ENCODE measurements around the gene TPH2. TPM values are rescaled to one million over a fixed set of nuclear protein-coding genes. Genes with fewer than 3 reads are reported as not detected.

TPH2 gene
- total and polyA plus RNA-seq, 2 of the 13 experiments (the other 11 are each of a cell fraction or from before 2014, with no cell fraction given): not detected

DNA sequence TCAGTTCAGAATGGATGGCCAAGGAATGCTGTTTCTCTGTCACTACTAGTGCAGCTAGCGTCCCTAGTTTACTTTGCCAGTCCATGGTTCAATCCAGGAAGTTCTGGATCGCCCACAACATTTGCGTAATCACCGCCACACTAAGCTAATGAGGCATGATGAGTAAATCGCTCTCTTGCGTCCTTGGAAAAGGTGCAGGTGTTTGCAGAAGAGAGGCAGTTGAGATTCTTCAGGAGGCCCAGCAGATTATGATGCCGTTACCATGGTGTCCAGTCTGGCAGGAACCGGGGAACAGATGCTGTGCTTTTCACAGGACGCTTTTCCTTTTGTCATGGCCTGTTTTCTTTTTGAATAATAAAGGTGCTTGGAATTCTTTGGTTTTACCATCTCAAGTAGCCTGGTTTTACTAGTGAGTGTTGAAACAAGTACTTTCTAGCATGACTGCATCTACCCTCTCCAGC, 9.0 kb downstream of the TPH2 start (continued):
- TF ChIP-seq, protein P1, sequence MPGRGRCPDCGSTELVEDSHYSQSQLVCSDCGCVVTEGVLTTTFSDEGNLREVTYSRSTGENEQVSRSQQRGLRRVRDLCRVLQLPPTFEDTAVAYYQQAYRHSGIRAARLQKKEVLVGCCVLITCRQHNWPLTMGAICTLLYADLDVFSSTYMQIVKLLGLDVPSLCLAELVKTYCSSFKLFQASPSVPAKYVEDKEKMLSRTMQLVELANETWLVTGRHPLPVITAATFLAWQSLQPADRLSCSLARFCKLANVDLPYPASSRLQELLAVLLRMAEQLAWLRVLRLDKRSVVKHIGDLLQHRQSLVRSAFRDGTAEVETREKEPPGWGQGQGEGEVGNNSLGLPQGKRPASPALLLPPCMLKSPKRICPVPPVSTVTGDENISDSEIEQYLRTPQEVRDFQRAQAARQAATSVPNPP (CRISPR knock-in tag; IDR thresholded peaks at IDR 0.05): peak; percentile 63; the same call in 1 of the 2 replicates
- TF ChIP-seq ZMYM4 (CRISPR knock-in tag; IDR thresholded peaks at IDR 0.05) (peak; percentile 78), ZNF589 (CRISPR knock-in tag; conservative IDR thresholded peaks at IDR 0.05) (no peak), ZNF24 (IDR thresholded peaks at IDR 0.05) (no peak), AGO2 (optimal IDR thresholded peaks at IDR 0.05; ENCODE audit: low read depth, low read length) (no peak), SATB2 (CRISPR knock-in tag; IDR thresholded peaks at IDR 0.05) (no peak), ZFP1 (CRISPR knock-in tag; IDR thresholded peaks at IDR 0.05) (no peak), ZNF225 (CRISPR knock-in tag; IDR thresholded peaks at IDR 0.05) (no peak), FOXP1 (IDR thresholded peaks at IDR 0.05) (peak; percentile 79), FOXP1 (CRISPR knock-in tag; IDR thresholded peaks at IDR 0.05) (peak; percentile 94), ZNF431 (CRISPR knock-in tag; IDR thresholded peaks at IDR 0.05; ENCODE audit: borderline replicate concordance, low read depth) (peak; percentile 71; the same call in 1 of the 2 replicates), CENPT (CRISPR knock-in tag; IDR thresholded peaks at IDR 0.05; ENCODE audit: low read depth) (no peak), RFX3 (CRISPR knock-in tag; IDR thresholded peaks at IDR 0.05) (peak; percentile 58; the same call in 1 of the 2 replicates), TOPORS (CRISPR knock-in tag; IDR thresholded peaks at IDR 0.05) (no peak), HNRNPLL (IDR thresholded peaks at IDR 0.05; ENCODE audit: low read depth, low read length, poor library complexity, severe bottlenecking) (peak; percentile 53), NFATC3 (CRISPR knock-in tag; IDR thresholded peaks at IDR 0.05) (no peak), ELF1 (CRISPR knock-in tag; IDR thresholded peaks at IDR 0.05) (peak; percentile 89), ZNF614 (CRISPR knock-in tag; IDR thresholded peaks at IDR 0.05; ENCODE audit: borderline replicate concordance) (peak; percentile 90; the same call in 1 of the 2 replicates), ZNF160 (CRISPR knock-in tag; IDR thresholded peaks at IDR 0.05) (no peak), GTF2F1 (IDR thresholded peaks at IDR 0.05; ENCODE audit: low read length) (no peak), ZNF75D (CRISPR knock-in tag; IDR thresholded peaks at IDR 0.05; ENCODE audit: borderline replicate concordance) (no peak), ZNF12 (CRISPR knock-in tag; IDR thresholded peaks at IDR 0.05) (no peak), HNRNPUL1 (IDR thresholded peaks at IDR 0.05; ENCODE audit: low read depth, low read length) (no peak), PHF8 (CRISPR knock-in tag; IDR thresholded peaks at IDR 0.05) (no peak)
- TF ChIP-seq, protein P2, sequence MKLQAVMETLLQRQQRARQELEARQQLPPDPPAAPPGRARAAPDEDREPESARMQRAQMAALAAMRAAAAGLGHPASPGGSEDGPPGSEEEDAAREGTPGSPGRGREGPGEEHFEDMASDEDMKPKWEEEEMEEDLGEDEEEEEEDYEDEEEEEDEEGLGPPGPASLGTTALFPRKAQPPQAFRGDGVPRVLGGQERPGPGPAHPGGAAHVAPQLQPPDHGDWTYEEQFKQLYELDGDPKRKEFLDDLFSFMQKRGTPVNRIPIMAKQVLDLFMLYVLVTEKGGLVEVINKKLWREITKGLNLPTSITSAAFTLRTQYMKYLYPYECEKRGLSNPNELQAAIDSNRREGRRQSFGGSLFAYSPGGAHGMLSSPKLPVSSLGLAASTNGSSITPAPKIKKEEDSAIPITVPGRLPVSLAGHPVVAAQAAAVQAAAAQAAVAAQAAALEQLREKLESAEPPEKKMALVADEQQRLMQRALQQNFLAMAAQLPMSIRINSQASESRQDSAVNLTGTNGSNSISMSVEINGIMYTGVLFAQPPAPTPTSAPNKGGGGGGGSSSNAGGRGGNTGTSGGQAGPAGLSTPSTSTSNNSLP (IDR thresholded peaks at IDR 0.05; ENCODE audit: low read depth, low read length): peak; percentile 85
- TF ChIP-seq, protein P3, sequence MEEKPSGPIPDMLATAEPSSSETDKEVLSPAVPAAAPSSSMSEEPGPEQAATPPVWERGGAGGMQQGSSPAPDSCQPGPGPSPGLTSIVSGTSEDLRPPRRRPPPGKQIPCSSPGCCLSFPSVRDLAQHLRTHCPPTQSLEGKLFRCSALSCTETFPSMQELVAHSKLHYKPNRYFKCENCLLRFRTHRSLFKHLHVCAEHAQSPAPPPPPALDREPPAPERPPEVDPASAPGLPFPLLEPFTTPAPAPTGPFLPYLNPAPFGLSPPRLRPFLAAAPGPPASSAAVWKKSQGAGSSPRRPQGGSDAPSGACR (CRISPR knock-in tag; IDR thresholded peaks at IDR 0.05): peak; percentile 51; the same call in 1 of the 2 replicates
- TF ChIP-seq, protein P4, sequence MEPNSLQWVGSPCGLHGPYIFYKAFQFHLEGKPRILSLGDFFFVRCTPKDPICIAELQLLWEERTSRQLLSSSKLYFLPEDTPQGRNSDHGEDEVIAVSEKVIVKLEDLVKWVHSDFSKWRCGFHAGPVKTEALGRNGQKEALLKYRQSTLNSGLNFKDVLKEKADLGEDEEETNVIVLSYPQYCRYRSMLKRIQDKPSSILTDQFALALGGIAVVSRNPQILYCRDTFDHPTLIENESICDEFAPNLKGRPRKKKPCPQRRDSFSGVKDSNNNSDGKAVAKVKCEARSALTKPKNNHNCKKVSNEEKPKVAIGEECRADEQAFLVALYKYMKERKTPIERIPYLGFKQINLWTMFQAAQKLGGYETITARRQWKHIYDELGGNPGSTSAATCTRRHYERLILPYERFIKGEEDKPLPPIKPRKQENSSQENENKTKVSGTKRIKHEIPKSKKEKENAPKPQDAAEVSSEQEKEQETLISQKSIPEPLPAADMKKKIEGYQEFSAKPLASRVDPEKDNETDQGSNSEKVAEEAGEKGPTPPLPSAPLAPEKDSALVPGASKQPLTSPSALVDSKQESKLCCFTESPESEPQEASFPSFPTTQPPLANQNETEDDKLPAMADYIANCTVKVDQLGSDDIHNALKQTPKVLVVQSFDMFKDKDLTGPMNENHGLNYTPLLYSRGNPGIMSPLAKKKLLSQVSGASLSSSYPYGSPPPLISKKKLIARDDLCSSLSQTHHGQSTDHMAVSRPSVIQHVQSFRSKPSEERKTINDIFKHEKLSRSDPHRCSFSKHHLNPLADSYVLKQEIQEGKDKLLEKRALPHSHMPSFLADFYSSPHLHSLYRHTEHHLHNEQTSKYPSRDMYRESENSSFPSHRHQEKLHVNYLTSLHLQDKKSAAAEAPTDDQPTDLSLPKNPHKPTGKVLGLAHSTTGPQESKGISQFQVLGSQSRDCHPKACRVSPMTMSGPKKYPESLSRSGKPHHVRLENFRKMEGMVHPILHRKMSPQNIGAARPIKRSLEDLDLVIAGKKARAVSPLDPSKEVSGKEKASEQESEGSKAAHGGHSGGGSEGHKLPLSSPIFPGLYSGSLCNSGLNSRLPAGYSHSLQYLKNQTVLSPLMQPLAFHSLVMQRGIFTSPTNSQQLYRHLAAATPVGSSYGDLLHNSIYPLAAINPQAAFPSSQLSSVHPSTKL (CRISPR knock-in tag; IDR thresholded peaks at IDR 0.05): peak; percentile 94

All from HepG2 (cell line).